Breast epithelium (tissue), 4 donors: ENCODE results near the gene PRDM15. TPM values are rescaled to one million over a fixed set of nuclear protein-coding genes. Genes with fewer than 3 reads are reported as not detected.

Experiments
- DNase-seq, 2 donors: peaks; one replicate each; pipeline ENCODE4 v3.0.0-alpha.2; 2019; ENCODE audit warnings: low spot score in 2 of 2
- H3K27ac ChIP-seq, 2 donors: fragments of 200-600 bp; sonication (generic) in 1 of 2; one replicate each; pipeline ENCODE4 v1.5.1; 2016 to 2019; ENCODE audit warnings: mild to moderate bottlenecking in 1 of 2
- H3K27me3 ChIP-seq, 2 donors: fragments of 200-600 bp; sonication (generic) in 1 of 2; one replicate each; pipeline versions ENCODE4 v1.5.1 to v1.6.0; 2017 to 2019; ENCODE audit warnings: control low read depth in 1 of 2, mild to moderate bottlenecking in 1 of 2
- H3K36me3 ChIP-seq: fragments of 200-600 bp; one replicate; pipeline ENCODE4 v1.5.1; 2019
- H3K4me1 ChIP-seq, 2 donors: fragments of 200-600 bp; sonication (generic); one replicate each; pipeline ENCODE4 v1.5.1; 2016 to 2019; ENCODE audit warnings: control low read depth in 1 of 2
- H3K4me3 ChIP-seq, 3 donors: fragments of 200-600 bp; sonication (generic); 1 replicate in 2 of 3; 2 replicates in 1 of 3; pipeline ENCODE4 v1.5.1; 2016 to 2019; ENCODE audit warnings: mild to moderate bottlenecking in 3 of 3, moderate library complexity in 2 of 3
- H3K9me3 ChIP-seq, 2 donors: fragments of 200-600 bp; sonication (generic) in 1 of 2; one replicate each; pipeline ENCODE4 v1.5.1; 2016 to 2019; ENCODE audit warnings: control low read depth in 1 of 2
- CTCF ChIP-seq, 3 donors: fragments of 450-650 bp; IDR thresholded peaks; one replicate each; pipeline ENCODE4 v1.5.1; 2016 to 2017; ENCODE audit warnings: antibody characterized with exemption in 3 of 3, mild to moderate bottlenecking in 3 of 3, moderate library complexity in 3 of 3
- POLR2A ChIP-seq: fragments of 450-650 bp; IDR thresholded peaks from one replicate; pipeline ENCODE4 v1.6.1; 2016; ENCODE audit warnings: antibody characterized with exemption, mild to moderate bottlenecking, moderate library complexity
- POLR2AphosphoS5 ChIP-seq, 3 donors: sonication (generic); formaldehyde crosslinking; IDR thresholded peaks; one replicate each; pipeline ENCODE4 v1.6.1; 2017; ENCODE audit warnings: antibody characterized with exemption in 3 of 3
- intact Hi-C: fragments of 100-400 bp; cut with DNase I; formaldehyde crosslinking; loops from one replicate; pipeline ENCODE4 v1.15.1; 2023; ENCODE audit warnings: low total_unique reads
- total RNA-seq, 3 donors: library from RNA; depleted of rRNA; stranded (reverse); fragments of >200 nt; gene quantifications; one replicate each; pipeline ENCODE4 v1.1.0, GENCODE V29; 2016

PRDM15 gene
- total RNA-seq, 3 donors from 2014 or later = 6.6 to 14.1 (median 9.2) TPM

GRCh38 chr21:41869771-41870170, 9.4 kb downstream of the PRDM15 start:
- intact Hi-C loops = no loop called here
- no peak overlapping the region for H3K4me3 ChIP-seq
- H3K9me3 ChIP-seq = no peaks in the 10 kb centered on the region
- no peaks in the 10 kb centered on the region for H3K4me1 ChIP-seq
- H3K27me3 ChIP-seq = no peaks in the 10 kb centered on the region
- no peak for TF ChIP-seq POLR2A
- no peak for TF ChIP-seq POLR2AphosphoS5 (IDR thresholded peaks at IDR 0.05)
- TF ChIP-seq CTCF (IDR thresholded peaks at IDR 0.05) = no peak
- no peak for DNase-seq
- no peaks in the 10 kb centered on the region for H3K36me3 ChIP-seq
- no peak overlapping the region for H3K27ac ChIP-seq

GRCh38 chr21:41868062-41868710, 11.0 kb downstream of the PRDM15 start:
- intact Hi-C loops = no loop called here
- Histone ChIP-seq H3K4me3 (no peak overlapping the region), H3K9me3 (no peaks in the 10 kb centered on the region), H3K27ac (no peak overlapping the region), H3K36me3 (no peaks in the 10 kb centered on the region), H3K27me3 (no peaks in the 10 kb centered on the region), H3K4me1 (no peaks in the 10 kb centered on the region)
- no peak for DNase-seq
- TF ChIP-seq CTCF (IDR thresholded peaks at IDR 0.05) (no peak), POLR2AphosphoS5 (IDR thresholded peaks at IDR 0.05) (no peak), POLR2A (no peak)

GRCh38 chr21:41867313-41867712, 11.8 kb downstream of the PRDM15 start:
- intact Hi-C loops = no loop called here
- TF ChIP-seq POLR2AphosphoS5 (IDR thresholded peaks at IDR 0.05) (no peak), CTCF (IDR thresholded peaks at IDR 0.05) (no peak), POLR2A (no peak)
- Histone ChIP-seq H3K36me3 (no peaks in the 10 kb centered on the region), H3K27ac (no peak overlapping the region), H3K4me3 (no peak overlapping the region), H3K4me1 (no peaks in the 10 kb centered on the region), H3K9me3 (no peaks in the 10 kb centered on the region), H3K27me3 (no peaks in the 10 kb centered on the region)
- DNase-seq = no peak

- no peak for DNase-seq
These were observed 12.8 kb downstream of the PRDM15 start for GRCh38 chr21:41866274-41866809.

More at GRCh38 chr21:41866274-41866809, 12.8 kb downstream of the PRDM15 start:
- Histone ChIP-seq H3K4me1 (no peaks in the 10 kb centered on the region), H3K27me3 (no peaks in the 10 kb centered on the region), H3K27ac (no peak overlapping the region), H3K9me3 (no peaks in the 10 kb centered on the region), H3K36me3 (no peaks in the 10 kb centered on the region), H3K4me3 (no peak overlapping the region)
- TF ChIP-seq CTCF (IDR thresholded peaks at IDR 0.05) = no peak
- no peak for TF ChIP-seq POLR2AphosphoS5 (IDR thresholded peaks at IDR 0.05)
- no peak for TF ChIP-seq POLR2A
- intact Hi-C loops = no loop called here
